Upper lobe of right lung (tissue), 1 donor: ENCODE measurements around the gene EHBP1. TPM values are rescaled to one million over a fixed set of nuclear protein-coding genes. Genes with fewer than 3 reads are reported as not detected.

Experiments used
- ATAC-seq: fragments of 200-7000 bp; cut with Tn5 transposase; one replicate; pipeline ENCODE4 v1.9.1; 2020; ENCODE audit warnings: mild to moderate bottlenecking, moderate library complexity
- DNase-seq: peaks from one replicate; pipeline ENCODE4 v3.0.0-alpha.2; 2020
- H3K27ac ChIP-seq: fragments of 200-600 bp; one replicate; pipeline ENCODE4 v1.8.0; 2022
- H3K27me3 ChIP-seq: fragments of 200-600 bp; one replicate; pipeline ENCODE4 v1.8.0; 2022; ENCODE audit warnings: mild to moderate bottlenecking
- H3K36me3 ChIP-seq: fragments of 200-600 bp; one replicate; pipeline ENCODE4 v1.8.0; 2022
- H3K4me1 ChIP-seq: fragments of 200-600 bp; one replicate; pipeline ENCODE4 v1.8.0; 2022
- H3K4me3 ChIP-seq: fragments of 200-600 bp; one replicate; pipeline ENCODE4 v1.8.0; 2022; ENCODE audit warnings: mild to moderate bottlenecking
- H3K9me3 ChIP-seq: fragments of 200-600 bp; one replicate; pipeline ENCODE4 v1.8.0; 2022
- intact Hi-C: fragments of 100-400 bp; cut with DNase I; formaldehyde crosslinking; loops from one replicate; pipeline ENCODE4 v1.11.0; 2022
- total RNA-seq: library from RNA; stranded (reverse); fragmentation: NEBNext Ultra II Directional; extraction: Animal tissue kit (Norgen Biotek cat#: 25700); gene quantifications from one replicate; pipeline ENCODE4 v1.2.1, GENCODE V29; 2021
- TF ChIP-seq, protein P1 (sequence below): fragments of 200-600 bp; IDR thresholded peaks from one replicate; pipeline ENCODE4 v1.8.0; 2022; ENCODE audit warnings: antibody characterized with exemption
- donor health status: DM: no; HTN: yes; CAD: no; lungs with severe emphysema.

The EHBP1 gene
- total RNA-seq, 1 donor from 2014 or later: 46.7 TPM

DNA sequence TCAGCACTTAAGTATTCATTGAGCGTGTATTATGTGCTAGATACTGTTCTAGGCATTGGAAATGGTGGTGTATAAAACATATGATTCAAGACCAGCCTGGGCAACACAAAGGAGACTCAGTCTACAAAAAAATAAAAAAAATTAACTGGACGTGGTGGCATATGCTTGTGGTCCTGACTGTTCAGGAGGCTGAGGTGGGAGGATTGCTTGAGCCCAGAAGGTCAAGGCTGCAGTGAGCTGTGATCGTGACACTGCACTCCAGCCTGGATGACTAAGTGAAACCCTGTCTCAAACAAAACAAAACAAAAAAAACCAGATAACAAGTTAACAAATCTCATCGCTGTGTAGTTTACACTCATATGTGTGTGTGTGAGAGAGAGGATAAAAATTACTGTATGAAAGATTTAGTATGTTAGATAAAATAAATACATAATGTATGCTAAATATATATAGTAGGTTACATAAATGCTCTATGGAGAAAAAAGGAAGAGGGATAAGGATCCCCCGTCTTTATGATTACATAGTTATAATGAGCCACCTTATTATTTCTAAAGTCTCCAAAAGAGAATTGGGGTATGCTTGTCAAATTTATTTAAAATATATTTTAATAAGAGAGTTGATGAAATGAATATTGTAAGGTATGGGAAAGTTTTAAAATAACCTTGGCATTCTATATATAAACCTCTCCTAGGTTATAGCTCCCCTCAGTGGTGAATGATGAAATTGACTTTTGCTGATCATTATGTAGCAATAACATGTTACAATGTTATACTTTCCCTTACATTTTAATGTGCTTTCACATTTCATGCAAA is 69.2 kb downstream of the EHBP1 start:
- Histone ChIP-seq H3K9me3 (no peaks in the 10 kb centered on the region), H3K27ac (no peak overlapping the region), H3K36me3 (no peaks in the 10 kb centered on the region), H3K27me3 (no peaks in the 10 kb centered on the region), H3K4me1 (no peaks in the 10 kb centered on the region), H3K4me3 (no peak overlapping the region)
- intact Hi-C loops: loop anchor here (5.0 kb wide), 1 partner anchor 317 kb away; no protein-coding TSS in a partner anchor
- TF ChIP-seq, protein P1, sequence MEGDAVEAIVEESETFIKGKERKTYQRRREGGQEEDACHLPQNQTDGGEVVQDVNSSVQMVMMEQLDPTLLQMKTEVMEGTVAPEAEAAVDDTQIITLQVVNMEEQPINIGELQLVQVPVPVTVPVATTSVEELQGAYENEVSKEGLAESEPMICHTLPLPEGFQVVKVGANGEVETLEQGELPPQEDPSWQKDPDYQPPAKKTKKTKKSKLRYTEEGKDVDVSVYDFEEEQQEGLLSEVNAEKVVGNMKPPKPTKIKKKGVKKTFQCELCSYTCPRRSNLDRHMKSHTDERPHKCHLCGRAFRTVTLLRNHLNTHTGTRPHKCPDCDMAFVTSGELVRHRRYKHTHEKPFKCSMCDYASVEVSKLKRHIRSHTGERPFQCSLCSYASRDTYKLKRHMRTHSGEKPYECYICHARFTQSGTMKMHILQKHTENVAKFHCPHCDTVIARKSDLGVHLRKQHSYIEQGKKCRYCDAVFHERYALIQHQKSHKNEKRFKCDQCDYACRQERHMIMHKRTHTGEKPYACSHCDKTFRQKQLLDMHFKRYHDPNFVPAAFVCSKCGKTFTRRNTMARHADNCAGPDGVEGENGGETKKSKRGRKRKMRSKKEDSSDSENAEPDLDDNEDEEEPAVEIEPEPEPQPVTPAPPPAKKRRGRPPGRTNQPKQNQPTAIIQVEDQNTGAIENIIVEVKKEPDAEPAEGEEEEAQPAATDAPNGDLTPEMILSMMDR: peak; percentile 80
- ATAC-seq: peak; percentile 80
- DNase-seq: no peak

DNA sequence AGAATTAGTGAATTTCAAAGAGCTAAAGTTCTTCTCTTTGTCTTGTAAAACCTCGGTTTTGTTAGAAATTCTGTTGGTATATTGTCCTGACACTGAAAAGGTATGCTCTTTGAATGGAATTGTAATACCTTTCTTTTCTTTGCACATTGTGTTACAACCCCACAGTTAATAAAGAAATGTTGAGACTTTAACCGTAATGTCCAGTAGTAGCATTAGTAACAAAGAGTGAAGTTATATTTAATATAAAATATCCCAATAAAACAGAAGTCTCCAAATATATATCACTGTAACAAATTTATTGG is 69.8 kb downstream of the EHBP1 start:
- DNase-seq: no peak
- H3K4me1 ChIP-seq: no peaks in the 10 kb centered on the region
- H3K9me3 ChIP-seq: no peaks in the 10 kb centered on the region
- no peak overlapping the region for H3K27ac ChIP-seq
- no peaks in the 10 kb centered on the region for H3K27me3 ChIP-seq
- TF ChIP-seq, protein P1: no peak
- no peaks in the 10 kb centered on the region for H3K36me3 ChIP-seq
- H3K4me3 ChIP-seq: no peak overlapping the region
- intact Hi-C loops: loop anchor here (5.0 kb wide), 1 partner anchor 318 kb away; no protein-coding TSS in a partner anchor
- no peak for ATAC-seq

DNA sequence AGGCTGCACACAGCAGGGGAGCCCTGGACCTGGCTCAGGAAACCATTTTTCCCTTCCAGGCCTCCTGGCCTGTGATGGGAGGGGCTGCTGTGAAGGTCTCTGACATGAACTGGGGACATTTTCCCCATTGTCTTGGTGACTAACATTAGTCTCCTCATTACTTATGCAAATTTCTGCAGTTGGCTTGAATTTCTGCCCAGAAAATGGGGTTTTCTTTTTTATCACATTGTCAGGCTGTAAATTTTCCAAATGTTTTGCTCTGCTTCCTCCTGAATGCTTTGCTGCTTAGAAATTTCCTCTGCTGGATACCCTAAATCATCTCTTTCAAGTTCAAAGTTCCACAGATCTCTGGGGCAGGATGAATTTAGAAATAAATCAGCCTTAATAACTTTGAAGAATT is 78.2 kb downstream of the EHBP1 start:
- H3K4me1 ChIP-seq: no peaks in the 10 kb centered on the region
- H3K27me3 ChIP-seq: no peaks in the 10 kb centered on the region
- no peaks in the 10 kb centered on the region for H3K9me3 ChIP-seq
- no peak overlapping the region for H3K4me3 ChIP-seq
- no peak overlapping the region for H3K27ac ChIP-seq
- intact Hi-C loops: no loop called here
- no peak for DNase-seq
- no peak for ATAC-seq
- no peaks in the 10 kb centered on the region for H3K36me3 ChIP-seq
- TF ChIP-seq, protein P1: no peak

DNA sequence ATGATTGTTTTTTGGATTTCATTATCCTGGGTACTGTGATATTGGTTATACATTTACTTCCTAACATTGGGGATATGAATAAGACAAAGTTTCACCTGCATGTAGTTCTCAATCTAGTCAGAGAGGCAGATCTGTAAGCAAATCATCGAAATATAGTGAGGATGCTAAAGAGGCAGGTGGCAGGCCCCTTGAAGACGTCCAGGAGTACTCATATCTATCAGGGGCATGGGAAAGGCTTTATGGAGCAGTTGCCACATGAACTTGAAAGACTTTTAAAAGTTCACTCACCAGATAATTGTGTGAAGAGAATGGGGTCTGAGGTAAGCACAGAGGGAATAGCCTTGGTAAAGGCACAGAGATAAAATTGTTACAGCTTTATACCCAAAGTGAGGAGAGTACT is 78.8 kb downstream of the EHBP1 start:
- no peak overlapping the region for H3K27ac ChIP-seq
- H3K27me3 ChIP-seq: no peaks in the 10 kb centered on the region
- H3K36me3 ChIP-seq: no peaks in the 10 kb centered on the region
- TF ChIP-seq, protein P1: no peak
- no peaks in the 10 kb centered on the region for H3K4me1 ChIP-seq
- DNase-seq: no peak
- no peaks in the 10 kb centered on the region for H3K9me3 ChIP-seq
- no peak overlapping the region for H3K4me3 ChIP-seq
- no peak for ATAC-seq
- intact Hi-C loops: no loop called here

DNA sequence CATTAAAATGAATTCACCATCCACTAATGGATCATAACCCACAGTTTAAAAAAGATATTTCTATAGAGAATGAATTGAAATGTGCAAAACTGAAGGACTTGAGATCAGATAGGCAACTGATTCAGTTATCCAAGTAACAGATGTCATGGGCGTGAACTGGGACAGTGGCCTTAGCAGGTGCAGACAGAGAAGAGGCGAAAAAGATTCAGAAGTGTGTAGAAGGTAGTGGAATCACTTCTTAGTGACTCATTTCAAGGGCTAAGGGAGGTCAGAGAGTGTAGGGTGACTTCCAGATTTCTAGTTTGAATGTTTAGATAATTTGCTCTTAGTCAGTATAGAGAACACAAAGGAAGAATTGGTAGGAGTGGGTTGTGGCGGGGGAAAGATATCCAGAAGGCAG is 79.7 kb downstream of the EHBP1 start:
- Histone ChIP-seq H3K27me3 (no peaks in the 10 kb centered on the region), H3K9me3 (no peaks in the 10 kb centered on the region), H3K27ac (no peak overlapping the region), H3K4me3 (no peak overlapping the region), H3K36me3 (no peaks in the 10 kb centered on the region), H3K4me1 (no peaks in the 10 kb centered on the region)
- no peak for DNase-seq
- intact Hi-C loops: no loop called here
- TF ChIP-seq, protein P1: no peak
- no peak for ATAC-seq
